CD4-positive, alpha-beta T cell treated with Interleukin-10 for 1 hour (primary cell): ENCODE data around the gene PIR.

Source experiments
- DNase-seq: peaks from one replicate; pipeline ENCODE4 v3.0.0-alpha.2; 2020

Gene PIR

GRCh38 chrX:15493118-15493962 is at the start of gene PIR:
TSS of gene PIR (minus strand) at chrX:15493333. CDS start at chrX:15491257, 2,076 bp downstream.
- peak; percentile 19 for DNase-seq

GRCh38 chrX:15530318-15530717 is 37.2 kb upstream of the PIR start:
- no peak for DNase-seq

GRCh38 chrX:15529165-15529564 is 36.0 kb upstream of the PIR start:
- DNase-seq = no peak

GRCh38 chrX:15525664-15526416 is 32.7 kb upstream of the PIR start:
- DNase-seq = no peak

- no peak for DNase-seq
Observed at GRCh38 chrX:15524417-15524816, 31.3 kb upstream of the PIR start.

- DNase-seq = no peak
Observed at GRCh38 chrX:15523088-15523487, 30.0 kb upstream of the PIR start.

GRCh38 chrX:15522464-15522863 is 29.3 kb upstream of the PIR start:
- DNase-seq = no peak

GRCh38 chrX:15515931-15516330 is 22.8 kb upstream of the PIR start:
- no peak for DNase-seq

GRCh38 chrX:15514279-15514678 is 21.1 kb upstream of the PIR start:
- no peak for DNase-seq

- no peak for DNase-seq
Observed at GRCh38 chrX:15512401-15512965, 19.4 kb upstream of the PIR start.

- DNase-seq = no peak
Observed at GRCh38 chrX:15511563-15511962, 18.4 kb upstream of the PIR start.

GRCh38 chrX:15509845-15510244 is 16.7 kb upstream of the PIR start:
- no peak for DNase-seq

GRCh38 chrX:15507005-15507404 is 13.9 kb upstream of the PIR start:
- DNase-seq = no peak

GRCh38 chrX:15505101-15505500 is 12.0 kb upstream of the PIR start:
- DNase-seq = no peak

GRCh38 chrX:15504661-15505060 is 11.5 kb upstream of the PIR start:
- no peak for DNase-seq

GRCh38 chrX:15501506-15501905 is 8.4 kb upstream of the PIR start:
- no peak for DNase-seq

GRCh38 chrX:15500497-15500966 is 7.4 kb upstream of the PIR start, which contains the start of gene BMX:
TSS of gene BMX (plus strand) at chrX:15500807. CDS start at chrX:15508354, 7,547 bp downstream.
- DNase-seq = no peak

GRCh38 chrX:15499976-15500375 is 6.8 kb upstream of the PIR start:
- DNase-seq = no peak

- no peak for DNase-seq
Observed at GRCh38 chrX:15498741-15499140, 5.6 kb upstream of the PIR start.

- peak; percentile 51 for DNase-seq
Observed at GRCh38 chrX:15497865-15498264, 4.7 kb upstream of the PIR start.

GRCh38 chrX:15496824-15497223 is 3.7 kb upstream of the PIR start:
- no peak for DNase-seq

GRCh38 chrX:15495801-15496200 is 2.7 kb upstream of the PIR start:
- no peak for DNase-seq

GRCh38 chrX:15492469-15492868 is 664 bp downstream of the PIR start:
- DNase-seq = no peak

- no peak for DNase-seq
Observed at GRCh38 chrX:15483891-15484290, 9.2 kb downstream of the PIR start.
